ENCODE data around the gene PADI3. TPM values are rescaled to one million over a fixed set of nuclear protein-coding genes. Genes with fewer than 3 reads are reported as not detected.

Gene PADI3
- polyA plus RNA-seq, 3 donors, result 0.01 TPM; not detected in 2

DNA sequence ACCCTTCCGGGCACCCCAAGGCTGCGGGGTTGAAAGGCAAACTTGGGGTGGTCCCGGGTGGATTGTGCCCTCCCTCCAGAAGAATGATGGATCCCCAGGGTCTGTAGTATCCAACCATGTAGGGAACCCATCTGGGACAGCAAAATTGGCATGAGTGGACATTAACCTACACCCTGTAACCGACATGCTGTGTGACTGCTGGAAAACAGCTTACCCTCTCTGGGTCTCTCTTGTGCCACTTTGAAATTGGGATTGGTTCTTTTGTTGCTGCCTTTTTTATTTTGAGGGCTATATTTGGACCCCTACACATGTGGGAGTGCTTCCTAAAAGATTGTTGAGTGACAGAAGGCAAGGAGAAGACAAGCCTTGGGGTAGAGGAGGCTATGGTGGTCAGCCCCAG is 24.5 kb upstream of the PADI3 start:
- no peak overlapping the region for H3K4me3 ChIP-seq (replicated peaks in 1 of 3; ENCODE audit: low read depth in 2 of 3, low read length in 3 of 3)
- Mint-ChIP-seq H3K9me3 (no peaks in the 10 kb centered on the region), H3K27me3 (ENCODE audit: low read depth in 3 of 3) (peaks cover 3 to 8% (median 6%) of the 10 kb centered on the region in 3 donors), H3K36me3 (no peaks in the 10 kb centered on the region), H3K4me3 (no peak overlapping the region), H3K4me1 (no peaks in the 10 kb centered on the region), H3K27ac (no peak overlapping the region)
- H2AFZ ChIP-seq (ENCODE audit: insufficient read depth, low read depth, low read length, poor library complexity, severe bottlenecking), result no peak overlapping the region
- no peak for DNase-seq
- H3K9ac ChIP-seq (ENCODE audit: insufficient read depth, low read length, poor library complexity, severe bottlenecking), result no peak overlapping the region
- H3K4me1 ChIP-seq (ENCODE audit: control insufficient read depth in 1 of 2, insufficient read depth in 2 of 2, low read length in 2 of 2), result no peaks in the 10 kb centered on the region
- TF ChIP-seq, protein P1, sequence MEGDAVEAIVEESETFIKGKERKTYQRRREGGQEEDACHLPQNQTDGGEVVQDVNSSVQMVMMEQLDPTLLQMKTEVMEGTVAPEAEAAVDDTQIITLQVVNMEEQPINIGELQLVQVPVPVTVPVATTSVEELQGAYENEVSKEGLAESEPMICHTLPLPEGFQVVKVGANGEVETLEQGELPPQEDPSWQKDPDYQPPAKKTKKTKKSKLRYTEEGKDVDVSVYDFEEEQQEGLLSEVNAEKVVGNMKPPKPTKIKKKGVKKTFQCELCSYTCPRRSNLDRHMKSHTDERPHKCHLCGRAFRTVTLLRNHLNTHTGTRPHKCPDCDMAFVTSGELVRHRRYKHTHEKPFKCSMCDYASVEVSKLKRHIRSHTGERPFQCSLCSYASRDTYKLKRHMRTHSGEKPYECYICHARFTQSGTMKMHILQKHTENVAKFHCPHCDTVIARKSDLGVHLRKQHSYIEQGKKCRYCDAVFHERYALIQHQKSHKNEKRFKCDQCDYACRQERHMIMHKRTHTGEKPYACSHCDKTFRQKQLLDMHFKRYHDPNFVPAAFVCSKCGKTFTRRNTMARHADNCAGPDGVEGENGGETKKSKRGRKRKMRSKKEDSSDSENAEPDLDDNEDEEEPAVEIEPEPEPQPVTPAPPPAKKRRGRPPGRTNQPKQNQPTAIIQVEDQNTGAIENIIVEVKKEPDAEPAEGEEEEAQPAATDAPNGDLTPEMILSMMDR (IDR thresholded peaks at IDR 0.05), result no peak
- intact Hi-C loops (cut with micrococcal nuclease), result no loop called here
- 94% methylated on average over 3 of the region's 4 CpGs for WGBS (ENCODE audit: insufficient coverage)
- no peak overlapping the region for H3K27ac ChIP-seq (ENCODE audit: low read depth in 1 of 2, low read length in 2 of 2)
- H3K79me2 ChIP-seq (ENCODE audit: insufficient read depth, low read length), result no peaks in the 10 kb centered on the region
- no peaks in the 10 kb centered on the region for H3K27me3 ChIP-seq (ENCODE audit: control insufficient read depth in 2 of 2, insufficient read depth in 2 of 2, low read length in 2 of 2)
- no peaks in the 10 kb centered on the region for H3K9me3 ChIP-seq (replicated peaks in 1 of 2; ENCODE audit: control insufficient read depth in 1 of 2, insufficient read depth in 1 of 2, low read length in 2 of 2)
- H4K20me1 ChIP-seq (ENCODE audit: insufficient read depth, low read length), result no peaks in the 10 kb centered on the region
- no peak overlapping the region for H3K4me2 ChIP-seq (replicated peaks; ENCODE audit: extremely low read depth, low read length, poor library complexity, severe bottlenecking)
- no peaks in the 10 kb centered on the region for H3K36me3 ChIP-seq (replicated peaks in 1 of 2; ENCODE audit: control insufficient read depth in 1 of 2, insufficient read depth in 2 of 2, low read length in 2 of 2)

GRCh38 chr1:17225140-17225539 is 23.8 kb upstream of the PADI3 start:
- H3K36me3 Mint-ChIP-seq, result no peaks in the 10 kb centered on the region
- H3K9ac ChIP-seq (ENCODE audit: insufficient read depth, low read length, poor library complexity, severe bottlenecking), result no peak overlapping the region
- no peak overlapping the region for H3K27ac ChIP-seq (ENCODE audit: low read depth in 1 of 2, low read length in 2 of 2)
- intact Hi-C loops (cut with micrococcal nuclease), result no loop called here
- no peaks in the 10 kb centered on the region for H3K36me3 ChIP-seq (replicated peaks in 1 of 2; ENCODE audit: control insufficient read depth in 1 of 2, insufficient read depth in 2 of 2, low read length in 2 of 2)
- H3K4me3 Mint-ChIP-seq, result no peak overlapping the region
- H4K20me1 ChIP-seq (ENCODE audit: insufficient read depth, low read length), result no peaks in the 10 kb centered on the region
- TF ChIP-seq, protein P1 (IDR thresholded peaks at IDR 0.05), result no peak
- H3K27ac Mint-ChIP-seq, result no peak overlapping the region
- no peak overlapping the region for H2AFZ ChIP-seq (ENCODE audit: insufficient read depth, low read depth, low read length, poor library complexity, severe bottlenecking)
- H3K4me1 Mint-ChIP-seq, result no peaks in the 10 kb centered on the region
- no peaks in the 10 kb centered on the region for H3K4me1 ChIP-seq (ENCODE audit: control insufficient read depth in 1 of 2, insufficient read depth in 2 of 2, low read length in 2 of 2)
- DNase-seq, result no peak
- no peaks in the 10 kb centered on the region for H3K27me3 ChIP-seq (ENCODE audit: control insufficient read depth in 2 of 2, insufficient read depth in 2 of 2, low read length in 2 of 2)
- H3K27me3 Mint-ChIP-seq (ENCODE audit: low read depth in 3 of 3), result peaks cover 3 to 8% (median 6%) of the 10 kb centered on the region in 3 donors
- no peaks in the 10 kb centered on the region for H3K9me3 ChIP-seq (replicated peaks in 1 of 2; ENCODE audit: control insufficient read depth in 1 of 2, insufficient read depth in 1 of 2, low read length in 2 of 2)
- no peak overlapping the region for H3K4me2 ChIP-seq (replicated peaks; ENCODE audit: extremely low read depth, low read length, poor library complexity, severe bottlenecking)
- H3K9me3 Mint-ChIP-seq, result no peaks in the 10 kb centered on the region
- 98% methylated on average over 5 of the region's 6 CpGs for WGBS (ENCODE audit: insufficient coverage)
- H3K79me2 ChIP-seq (ENCODE audit: insufficient read depth, low read length), result no peaks in the 10 kb centered on the region
- H3K4me3 ChIP-seq (replicated peaks in 1 of 3; ENCODE audit: low read depth in 2 of 3, low read length in 3 of 3), result no peak overlapping the region

All from CD14-positive monocyte (primary cell).